Hematopoietic multipotent progenitor cell treated with erythropoietin and hydrocortisone succinate and interleukin-3 and kit ligand, for 4 days (in vitro differentiated cells): ENCODE results near the gene RAPGEF5.

Source experiments
- DNase-seq: peaks from one replicate; pipeline ENCODE4 v3.0.0-alpha.2; 2015

Gene RAPGEF5

DNA sequence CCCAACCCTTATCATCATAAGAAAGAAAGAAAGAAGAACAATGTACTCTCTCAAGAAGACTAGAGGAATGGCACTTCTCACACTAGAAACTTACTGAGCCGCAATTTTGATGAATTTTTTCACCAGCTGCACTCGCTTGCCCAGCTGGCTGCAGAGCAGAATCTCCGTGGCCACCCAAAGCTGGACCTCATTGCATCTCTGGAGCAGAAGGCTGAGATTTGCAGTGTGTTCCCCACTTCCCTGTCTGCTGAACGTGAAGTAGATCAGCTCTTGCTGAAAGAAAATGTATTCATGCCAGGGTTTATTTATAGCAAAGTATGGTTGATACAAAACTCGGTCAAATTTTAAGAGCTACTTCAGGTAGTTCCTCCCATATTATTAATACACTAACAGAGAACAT lies 212.0 kb downstream of the RAPGEF5 start:
- no peak for DNase-seq

GRCh38 chr7:22143491-22143890 lies 213.5 kb downstream of the RAPGEF5 start:
- DNase-seq: no peak

DNA sequence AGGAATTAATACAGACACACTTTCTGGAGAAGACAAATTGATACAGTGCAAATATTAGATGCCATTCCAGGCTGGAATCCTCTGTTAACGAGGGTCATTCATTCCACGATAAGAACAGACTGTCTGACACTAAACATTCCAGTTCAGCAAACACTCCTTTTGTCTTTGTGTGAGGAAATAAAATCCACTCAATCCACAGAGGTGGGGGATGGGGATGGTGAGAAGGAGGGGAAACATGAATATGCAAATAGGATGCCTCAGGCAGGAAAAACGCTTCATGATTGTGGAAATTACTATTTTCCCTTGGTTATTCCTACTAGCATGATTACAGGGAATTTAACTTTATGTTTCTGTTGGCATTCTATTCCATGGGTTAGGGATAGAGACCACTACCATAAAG lies 214.4 kb downstream of the RAPGEF5 start:
- no peak for DNase-seq

- DNase-seq: no peak
These were observed 215.6 kb downstream of the RAPGEF5 start for GRCh38 chr7:22141355-22141754.

DNA sequence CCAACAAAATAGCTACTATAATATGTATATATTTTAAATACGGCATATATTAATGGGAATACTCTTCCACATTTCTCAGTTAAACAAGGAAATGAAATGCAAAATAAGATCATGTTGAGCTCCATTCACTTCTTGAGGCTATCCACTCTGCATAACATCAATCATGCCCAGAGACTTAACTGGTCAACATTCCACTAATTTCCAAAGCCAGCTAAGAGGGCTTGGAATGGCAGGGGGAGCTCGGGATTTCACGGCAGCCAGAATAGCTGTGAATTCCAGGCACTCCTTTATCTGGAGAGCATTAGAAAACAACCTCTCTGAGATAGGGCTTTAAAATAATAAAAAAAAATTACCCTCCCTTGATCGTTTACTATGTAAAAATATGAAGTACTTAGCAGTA lies 216.4 kb downstream of the RAPGEF5 start:
- DNase-seq: no peak

DNA sequence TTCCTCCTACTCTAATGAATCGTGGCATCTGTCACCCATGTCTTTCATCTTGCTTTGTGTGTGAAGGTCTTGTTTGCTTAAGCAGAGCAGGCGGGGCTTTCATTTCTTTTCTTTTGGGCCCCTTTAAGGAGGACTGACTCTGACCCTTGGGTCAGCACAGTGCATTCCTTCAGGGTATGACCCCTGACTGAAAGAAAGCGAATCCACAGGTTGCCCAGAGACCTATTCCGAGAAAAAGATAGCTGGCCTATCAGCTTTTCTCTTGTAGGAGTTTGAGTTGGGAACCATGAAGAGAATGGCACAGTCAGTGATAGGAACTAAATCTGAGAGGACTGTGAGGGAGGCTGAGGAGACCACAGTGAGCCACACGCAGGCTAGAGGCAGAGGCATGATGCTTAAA lies 218.1 kb downstream of the RAPGEF5 start:
- DNase-seq: no peak

GRCh38 chr7:22138106-22138505 lies 218.8 kb downstream of the RAPGEF5 start:
- DNase-seq: no peak

GRCh38 chr7:22137466-22137865 lies 219.5 kb downstream of the RAPGEF5 start:
- no peak for DNase-seq

DNA sequence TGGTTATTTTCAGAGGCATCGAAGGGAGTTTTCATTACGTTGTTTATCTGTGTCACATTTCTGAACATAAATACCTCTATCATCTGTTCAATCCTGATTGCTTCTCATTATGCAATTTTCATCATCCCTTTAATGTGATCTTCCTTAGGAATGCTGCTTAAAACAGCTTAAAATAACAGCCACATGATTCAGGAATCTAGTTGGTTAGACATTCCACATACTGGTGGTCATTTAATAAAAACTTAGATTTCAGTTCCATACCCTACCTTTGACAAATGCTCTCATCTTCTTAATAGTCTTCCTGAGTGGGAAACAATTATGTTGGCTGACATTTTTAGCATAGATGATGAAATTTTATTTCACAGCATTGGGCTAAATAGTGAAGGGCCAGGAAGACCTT lies 219.9 kb downstream of the RAPGEF5 start:
- DNase-seq: no peak

DNA sequence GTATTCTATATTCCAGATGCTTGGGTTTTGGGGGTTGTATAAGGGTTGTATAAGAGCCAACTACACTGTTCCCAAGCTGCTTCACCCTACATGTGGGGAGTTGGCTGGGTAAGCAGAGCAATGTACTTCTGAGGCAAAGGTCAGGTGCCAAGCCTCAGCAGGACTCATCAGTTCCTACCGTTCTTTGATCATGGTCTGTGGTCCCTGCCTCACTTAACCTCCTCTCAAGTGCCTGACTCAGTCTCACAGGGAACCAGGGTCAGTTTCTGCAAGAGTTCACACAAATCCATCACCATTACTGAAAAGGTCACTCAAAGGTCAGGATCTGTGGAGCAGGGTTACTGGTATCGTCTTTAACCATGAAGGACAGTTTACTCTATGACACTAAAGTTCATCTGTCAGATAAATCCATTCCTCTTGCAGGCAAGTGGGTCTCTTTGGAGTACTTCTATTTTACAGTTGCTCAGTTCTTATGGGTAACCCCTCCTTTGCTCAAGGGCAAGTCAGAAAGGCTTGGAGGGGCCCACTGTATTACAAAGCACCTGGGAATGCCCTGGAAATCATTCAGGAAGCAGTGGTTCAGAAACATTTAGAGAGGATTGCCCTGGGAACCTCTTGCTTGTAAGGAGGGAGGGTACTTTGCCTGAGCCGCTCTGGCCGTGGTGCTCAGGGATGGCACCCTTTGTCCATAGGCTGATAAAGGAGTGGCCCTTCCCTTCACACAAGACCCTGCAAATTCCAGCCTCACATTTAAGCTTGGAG lies 227.0 kb downstream of the RAPGEF5 start:
- no peak for DNase-seq

DNA sequence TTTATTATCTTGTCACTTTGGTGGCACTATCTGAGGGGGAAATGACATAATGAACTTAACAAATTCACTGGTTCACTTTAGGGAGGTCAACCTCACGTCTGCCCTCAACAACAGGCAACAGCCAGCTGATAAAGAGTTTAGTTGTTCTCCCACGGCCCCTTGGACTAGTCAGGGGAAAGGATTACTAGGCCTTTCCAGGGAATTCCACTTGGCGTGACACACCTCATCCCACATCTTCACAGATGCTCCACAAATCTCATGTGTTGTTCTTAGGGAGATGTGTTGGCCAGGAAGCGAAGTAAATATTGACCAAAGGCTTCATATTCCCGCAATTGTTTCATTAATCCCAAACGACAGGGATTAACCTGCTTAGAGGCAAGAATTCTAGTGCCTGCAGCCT lies 227.8 kb downstream of the RAPGEF5 start:
- DNase-seq: no peak

DNA sequence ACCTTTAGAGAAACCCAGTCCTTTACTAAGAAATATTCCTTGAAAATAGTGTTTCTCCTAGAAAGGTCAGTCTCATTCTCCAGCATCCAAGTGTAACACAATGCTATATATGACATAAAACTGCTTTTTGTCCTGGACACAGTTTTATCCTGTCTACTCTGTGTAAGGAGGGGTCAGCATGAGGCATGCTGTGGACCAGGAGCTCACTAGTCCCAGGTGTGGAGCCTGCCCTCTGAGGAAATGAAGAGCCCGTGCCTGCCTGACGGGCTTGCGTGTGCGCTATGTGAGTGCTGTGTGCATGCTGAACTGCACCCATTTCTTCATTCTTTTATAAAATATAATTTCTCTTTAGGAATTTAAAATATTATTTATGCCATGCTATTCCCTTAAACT lies 228.4 kb downstream of the RAPGEF5 start:
- DNase-seq: no peak

GRCh38 chr7:22127835-22128527 lies 229.0 kb downstream of the RAPGEF5 start:
- DNase-seq: no peak

GRCh38 chr7:22125436-22125835 lies 231.5 kb downstream of the RAPGEF5 start:
- no peak for DNase-seq

GRCh38 chr7:22124941-22125340 lies 232.0 kb downstream of the RAPGEF5 start:
- DNase-seq: no peak

GRCh38 chr7:22123139-22123538 lies 233.8 kb downstream of the RAPGEF5 start:
- peak; percentile 76 for DNase-seq

DNA sequence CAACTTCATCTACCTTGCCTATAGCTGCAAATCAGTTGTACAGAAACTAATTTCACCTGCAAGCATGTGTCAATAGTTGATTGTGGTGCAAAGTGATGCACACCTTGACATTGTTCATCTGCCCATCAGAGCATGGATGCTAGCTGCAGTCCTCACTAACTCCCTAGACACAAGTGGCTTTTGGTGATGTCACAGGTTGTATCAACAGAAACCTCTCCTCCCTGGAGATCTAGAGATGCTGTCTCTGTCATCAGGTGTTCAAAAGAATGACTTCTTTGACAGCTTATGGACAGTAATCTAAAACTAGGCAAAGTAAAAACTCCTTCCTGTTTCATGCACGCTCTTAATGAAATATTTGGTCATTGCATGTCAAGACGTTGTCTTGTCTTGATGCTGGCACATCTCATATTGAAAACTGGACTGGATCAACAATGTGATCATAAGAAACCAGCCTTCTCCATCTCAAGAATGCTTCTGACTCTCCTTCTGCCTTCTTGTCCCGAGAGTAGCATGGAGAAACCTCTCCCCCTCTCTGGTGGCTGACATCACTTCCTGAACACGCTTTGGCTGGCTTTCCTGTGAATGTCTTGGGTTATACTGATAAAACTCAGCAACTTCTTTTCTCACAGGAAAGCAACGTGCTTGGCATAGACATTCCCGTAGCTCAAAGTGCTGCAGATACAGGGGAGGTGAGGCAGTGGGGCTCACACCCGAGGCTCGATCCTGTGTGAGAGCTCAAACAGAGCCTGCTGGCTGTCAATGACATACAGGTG lies 235.1 kb downstream of the RAPGEF5 start:
- DNase-seq: peak; percentile 81

DNA sequence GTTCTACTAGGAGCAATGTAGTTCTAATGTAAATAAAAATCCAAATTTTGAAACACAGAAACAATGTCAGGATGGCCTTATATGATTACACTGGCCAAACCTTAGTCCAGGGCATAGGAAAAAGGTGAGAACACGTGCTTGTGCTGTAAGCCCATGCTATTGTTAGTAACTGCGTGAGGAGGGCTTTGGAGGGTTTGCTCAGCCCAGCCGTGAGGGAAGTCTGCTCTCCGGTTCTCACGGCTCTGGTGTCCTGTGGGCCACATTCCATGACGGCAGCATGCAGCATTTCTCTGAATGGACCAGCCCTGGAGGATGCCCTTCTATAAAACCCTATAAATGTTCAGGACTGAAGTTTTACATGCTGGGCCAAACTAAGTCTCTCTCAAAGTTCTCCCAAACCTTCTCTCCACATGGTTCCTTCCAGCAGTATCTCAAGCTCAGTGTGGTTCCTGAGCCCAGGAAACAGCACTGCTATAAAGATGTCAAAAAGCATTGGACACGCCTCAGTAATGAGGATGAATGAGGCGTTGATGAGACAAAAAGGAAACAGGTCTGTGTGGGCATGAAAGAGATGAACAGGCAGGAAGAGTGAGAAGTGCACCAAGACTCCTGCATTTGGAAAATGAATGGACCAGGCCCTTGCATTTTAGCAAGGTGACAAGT lies 236.4 kb downstream of the RAPGEF5 start:
- no peak for DNase-seq

DNA sequence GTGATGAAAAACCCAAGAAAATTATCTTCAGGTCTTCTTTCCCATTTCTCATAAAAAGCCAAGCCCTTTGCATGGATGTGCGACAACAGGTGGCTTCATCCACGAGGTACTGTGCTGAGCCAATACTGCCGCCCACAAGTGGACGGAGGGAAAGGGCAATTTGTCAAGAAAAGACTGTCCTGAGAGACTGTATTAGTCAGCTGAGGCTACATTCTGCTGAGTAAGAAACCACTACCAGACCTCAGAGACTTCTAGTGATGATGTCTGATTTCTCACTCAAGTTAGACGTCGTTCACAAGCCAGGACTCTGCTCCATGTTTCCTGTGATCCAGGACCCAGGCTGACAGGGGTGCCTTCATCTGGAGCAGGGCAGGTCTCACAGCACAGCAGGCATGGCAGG lies 239.7 kb downstream of the RAPGEF5 start:
- no peak for DNase-seq

- DNase-seq: no peak
These were observed 240.4 kb downstream of the RAPGEF5 start for GRCh38 chr7:22116451-22117030.

DNA sequence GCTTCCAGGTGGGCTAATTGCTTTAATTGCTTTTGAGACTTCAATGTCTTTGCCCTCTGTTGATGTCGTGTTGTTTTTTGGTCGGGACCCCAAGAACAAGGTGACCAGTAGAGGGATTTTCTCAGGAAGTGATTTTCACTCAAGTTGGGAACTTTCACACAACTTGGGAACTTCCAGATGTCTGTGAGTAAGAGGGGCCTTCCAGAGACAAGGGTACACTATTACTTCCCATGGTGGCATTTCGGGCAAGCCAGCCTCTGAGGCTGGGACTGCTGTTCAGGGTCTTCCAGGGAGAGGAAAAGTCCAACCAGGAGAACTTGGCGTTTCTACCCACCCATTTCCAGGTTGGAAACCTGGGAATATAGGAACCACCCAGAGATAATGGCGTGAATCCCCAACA lies 241.3 kb downstream of the RAPGEF5 start:
- DNase-seq: no peak

DNA sequence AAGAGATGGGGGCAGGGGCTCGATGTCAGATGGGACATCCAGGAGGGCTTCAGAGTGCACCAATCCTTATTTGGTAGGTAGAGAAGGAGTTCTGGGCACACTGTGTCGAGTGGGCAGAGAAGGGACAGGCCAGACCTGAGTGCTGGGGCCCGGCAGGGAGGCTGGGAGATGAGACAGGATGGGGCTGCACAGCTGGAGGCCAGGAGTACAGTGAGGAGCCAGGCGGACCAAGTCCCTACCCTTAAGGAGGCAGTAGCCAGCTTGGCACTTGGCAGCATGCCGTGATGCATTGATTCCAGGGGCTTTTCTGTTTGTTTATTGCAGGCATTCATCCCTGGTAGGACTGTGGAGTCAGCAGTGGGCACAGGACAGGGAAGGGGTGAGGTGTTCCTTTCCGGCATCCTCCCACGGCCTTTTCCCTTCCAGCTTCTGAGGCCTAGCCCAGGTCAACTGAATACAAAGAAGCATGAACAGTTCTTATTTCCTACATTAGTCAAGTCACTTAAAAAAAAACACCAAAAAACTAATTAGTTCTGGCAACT lies 242.4 kb downstream of the RAPGEF5 start:
- no peak for DNase-seq

DNA sequence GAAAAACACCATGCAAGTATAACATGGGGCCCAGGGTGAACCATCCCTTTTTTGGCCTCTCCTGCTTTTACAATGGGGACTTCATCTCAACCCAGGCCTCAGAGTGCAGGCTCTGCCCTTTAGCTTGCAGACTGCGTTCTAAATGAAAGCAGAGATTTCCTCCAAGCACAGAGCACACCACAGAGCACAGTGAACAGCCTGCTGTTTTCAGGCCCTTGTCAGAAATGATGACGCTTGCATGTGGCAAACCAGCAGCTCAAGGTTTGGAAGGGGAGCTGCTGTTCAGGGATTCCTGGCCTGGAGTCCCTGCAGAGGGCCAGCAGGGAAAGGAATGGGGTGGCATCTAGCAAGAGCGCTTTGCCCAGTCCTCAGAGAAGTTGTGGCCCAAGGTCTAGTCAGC lies 243.9 kb downstream of the RAPGEF5 start:
- no peak for DNase-seq
